Measurements from ENCODE around the gene MCU.
"Not testable (repeated sequence)": the region's sequence is repeated elsewhere in the genome, so short reads cannot be mapped to it uniquely, and the experiment has no call there.

The MCU gene

GRCh38 chr10:72850861-72851260, 158.9 kb downstream of the MCU start:
- no peak for DNase-seq

DNA sequence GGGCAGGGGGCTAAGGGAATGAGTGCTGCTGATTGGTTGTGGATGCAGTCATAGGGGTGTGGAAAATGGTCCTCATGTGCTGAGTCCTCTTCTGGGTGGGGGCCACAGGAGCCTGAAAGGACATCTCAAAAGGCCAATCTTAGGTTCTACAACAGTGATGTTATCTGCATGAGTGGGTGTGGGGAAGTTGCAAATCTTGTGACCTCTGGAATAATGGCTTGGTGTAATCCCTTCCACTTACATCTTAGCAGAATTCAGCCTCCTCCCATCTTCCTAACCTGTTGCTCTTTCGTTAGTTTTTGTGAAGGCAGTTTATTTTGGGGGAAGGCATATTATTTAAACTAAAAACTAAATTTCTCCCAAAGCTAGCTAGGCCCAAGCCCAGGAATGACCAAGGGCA, 159.6 kb downstream of the MCU start:
- no peak for DNase-seq

DNA sequence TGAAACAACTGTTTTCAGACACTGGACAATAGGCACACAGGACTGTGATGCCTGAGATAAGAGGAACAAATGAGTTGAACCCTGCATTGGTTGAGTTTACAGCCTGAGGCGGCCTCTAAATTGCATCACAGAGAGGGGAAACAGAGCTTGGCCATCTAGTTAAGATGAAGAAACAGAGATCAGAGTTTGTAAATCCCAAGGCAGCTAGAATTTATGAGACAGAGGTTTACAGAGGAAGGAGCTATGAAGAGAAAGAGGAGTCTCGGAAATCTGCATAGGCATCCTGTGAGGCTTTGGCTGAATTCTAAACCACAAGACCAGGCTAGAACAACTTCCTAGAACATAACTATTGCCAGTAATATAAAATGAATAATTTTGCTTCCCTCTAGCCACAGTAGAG, 160.6 kb downstream of the MCU start:
- DNase-seq, result no peak

DNA sequence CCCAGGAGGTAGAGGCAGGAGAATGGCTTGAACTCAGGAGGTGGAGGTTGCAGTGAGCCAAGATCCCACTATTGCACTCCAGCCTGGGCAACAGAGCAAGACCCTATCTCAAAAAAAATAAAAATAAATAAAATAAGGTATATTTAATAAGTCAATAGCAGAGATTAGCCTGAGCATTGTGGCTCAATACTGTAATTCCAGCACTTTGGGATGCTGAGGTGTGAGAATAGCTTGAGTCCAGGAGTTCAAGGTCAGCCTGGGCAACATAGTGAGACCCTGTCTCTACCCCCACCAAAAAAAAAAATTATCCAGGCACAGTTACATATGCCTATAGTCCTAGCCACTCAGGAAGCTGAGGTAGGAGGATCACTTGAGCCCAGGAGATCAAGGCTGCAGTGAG, 163.2 kb downstream of the MCU start:
- DNase-seq, result no peak

- no peak for DNase-seq
These were observed 163.8 kb downstream of the MCU start for GRCh38 chr10:72855790-72856189.

GRCh38 chr10:72858067-72858466, 166.1 kb downstream of the MCU start:
- DNase-seq, result no peak

DNA sequence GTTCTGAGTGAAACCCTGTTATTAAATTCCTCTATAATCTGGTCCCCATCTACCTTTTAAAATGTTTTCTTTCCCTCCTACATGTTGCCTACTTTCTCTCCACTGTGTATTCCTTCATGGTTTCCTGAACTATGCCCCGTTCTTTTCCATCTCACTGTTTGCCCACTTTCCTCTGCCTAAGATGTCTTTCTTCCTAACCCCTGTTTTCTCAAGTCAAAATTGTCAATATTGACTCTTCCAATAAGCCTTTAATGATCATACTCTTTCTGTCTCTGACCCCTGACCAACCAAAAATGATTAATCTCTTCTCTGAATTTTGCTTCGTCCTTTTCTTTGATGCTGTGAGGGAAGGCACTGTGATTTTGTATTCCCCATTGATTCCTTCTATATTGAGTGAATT, 171.0 kb downstream of the MCU start:
- no peak for DNase-seq

DNA sequence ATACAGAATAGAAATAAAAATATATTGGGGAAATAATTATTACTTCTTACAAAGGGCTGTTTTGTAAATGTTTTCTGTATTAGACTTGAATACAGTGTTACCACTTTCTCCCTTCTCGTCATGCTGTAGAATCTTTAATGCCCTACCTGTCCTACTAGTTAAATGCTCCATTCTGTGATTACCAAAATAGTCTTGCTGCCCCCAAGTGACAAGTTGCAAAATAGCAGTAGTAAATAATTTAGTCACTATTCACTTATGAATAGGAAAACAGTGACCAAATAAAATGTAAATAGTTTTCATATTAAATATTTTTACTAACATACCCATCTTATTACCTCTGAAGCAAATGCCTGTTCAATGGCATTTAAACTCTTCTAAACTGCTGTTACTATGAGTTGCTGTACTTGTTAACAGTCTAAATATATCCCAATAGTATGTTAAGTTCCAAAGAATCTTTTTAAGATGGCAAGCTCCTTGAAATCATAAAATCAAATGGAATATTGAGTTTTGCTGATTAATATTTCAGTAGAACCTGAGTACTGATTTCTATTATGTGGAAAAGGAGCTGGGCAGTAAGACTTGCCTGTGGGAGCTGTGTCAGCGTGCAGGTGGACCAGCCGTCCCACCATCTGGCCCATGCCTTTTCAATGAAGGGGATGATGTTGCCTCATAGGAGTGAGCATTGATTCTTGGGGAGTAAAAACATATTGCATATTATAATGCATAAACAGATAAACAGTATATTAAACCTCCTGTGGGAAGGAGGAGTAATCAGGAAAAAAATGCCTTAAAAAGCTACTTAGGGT, 183.5 kb downstream of the MCU start:
- no peak for DNase-seq

- DNase-seq, result no peak
These were observed 187.3 kb downstream of the MCU start for GRCh38 chr10:72879245-72879644.

- DNase-seq, result no peak
These were observed 189.3 kb downstream of the MCU start for GRCh38 chr10:72881291-72881690.

GRCh38 chr10:72883861-72884260, 191.9 kb downstream of the MCU start:
- no peak for DNase-seq

- DNase-seq, result no peak
These were observed 194.0 kb downstream of the MCU start for GRCh38 chr10:72885953-72886352.

- DNase-seq, result no peak
These were observed 194.7 kb downstream of the MCU start for GRCh38 chr10:72886621-72887020.

DNA sequence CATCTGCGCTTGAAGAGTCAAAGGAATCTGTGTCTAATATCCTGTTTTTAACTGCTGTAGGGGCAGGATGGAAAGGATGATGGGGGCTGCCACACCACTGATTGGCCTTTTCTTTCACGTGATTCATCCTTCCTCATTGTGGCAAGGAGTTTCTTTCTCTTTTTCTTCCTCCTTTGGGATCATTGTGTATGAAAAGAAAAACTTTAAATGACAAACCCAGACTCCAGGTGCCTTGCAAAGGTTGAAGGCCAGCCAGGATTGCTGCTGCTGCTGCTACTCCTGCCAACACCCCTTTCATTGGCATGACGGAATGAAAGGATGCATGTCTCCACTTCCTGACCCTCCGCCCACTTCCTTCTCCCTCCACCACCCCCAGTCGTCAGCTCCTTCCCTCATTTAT, 195.1 kb downstream of the MCU start:
- no peak for DNase-seq

DNA sequence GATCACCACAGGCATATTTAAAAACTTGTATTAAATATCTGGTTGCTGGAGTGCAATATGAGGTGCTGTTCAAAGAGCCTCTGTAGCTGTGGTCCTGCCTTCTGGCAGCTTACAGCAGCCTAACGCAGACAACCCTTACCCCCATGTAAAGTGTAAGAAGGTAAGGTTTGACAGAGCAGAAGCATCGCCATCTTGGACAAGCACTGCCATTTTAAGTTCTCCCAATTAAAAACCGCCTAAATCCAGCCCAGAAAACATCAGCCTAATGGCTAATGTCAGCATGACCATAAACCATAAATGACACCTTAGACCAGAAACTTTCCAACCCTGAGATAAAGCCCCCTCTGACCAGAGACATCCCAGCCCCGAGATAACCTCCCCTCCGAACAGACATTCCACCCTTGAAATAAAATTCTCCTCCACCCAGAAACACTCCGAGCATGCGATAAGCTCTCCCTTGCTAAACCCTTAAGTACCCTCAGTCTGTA, 196.3 kb downstream of the MCU start:
- DNase-seq, result no peak

GRCh38 chr10:72889391-72889831, 197.5 kb downstream of the MCU start:
- DNase-seq, result no peak

DNA sequence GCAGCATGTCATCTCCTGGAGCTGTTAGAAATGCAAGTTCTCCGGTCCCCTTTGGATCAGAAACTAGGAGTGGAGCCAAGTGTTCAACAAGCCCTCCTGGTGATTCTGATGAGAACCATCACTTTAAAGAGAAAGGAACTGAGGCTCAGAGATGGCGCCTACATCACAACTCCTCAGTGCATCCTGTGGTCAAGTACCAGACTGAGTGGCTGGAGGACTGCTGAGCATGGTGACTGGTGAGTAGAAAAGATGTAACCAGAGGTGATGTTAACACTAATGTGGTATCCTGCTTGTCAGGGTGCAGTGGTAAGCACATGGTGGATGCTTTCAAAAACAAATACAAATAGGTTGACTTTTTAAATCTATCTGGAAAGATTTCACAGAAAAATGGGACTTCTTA, 198.1 kb downstream of the MCU start:
- DNase-seq, result no peak

- DNase-seq, result no peak
These were observed 201.3 kb downstream of the MCU start, which contains the start of gene OIT3 for GRCh38 chr10:72893136-72893798. OIT3 (plus strand) TSS chr10:72893739; CDS start chr10:72893799, 60 bp downstream.

DNA sequence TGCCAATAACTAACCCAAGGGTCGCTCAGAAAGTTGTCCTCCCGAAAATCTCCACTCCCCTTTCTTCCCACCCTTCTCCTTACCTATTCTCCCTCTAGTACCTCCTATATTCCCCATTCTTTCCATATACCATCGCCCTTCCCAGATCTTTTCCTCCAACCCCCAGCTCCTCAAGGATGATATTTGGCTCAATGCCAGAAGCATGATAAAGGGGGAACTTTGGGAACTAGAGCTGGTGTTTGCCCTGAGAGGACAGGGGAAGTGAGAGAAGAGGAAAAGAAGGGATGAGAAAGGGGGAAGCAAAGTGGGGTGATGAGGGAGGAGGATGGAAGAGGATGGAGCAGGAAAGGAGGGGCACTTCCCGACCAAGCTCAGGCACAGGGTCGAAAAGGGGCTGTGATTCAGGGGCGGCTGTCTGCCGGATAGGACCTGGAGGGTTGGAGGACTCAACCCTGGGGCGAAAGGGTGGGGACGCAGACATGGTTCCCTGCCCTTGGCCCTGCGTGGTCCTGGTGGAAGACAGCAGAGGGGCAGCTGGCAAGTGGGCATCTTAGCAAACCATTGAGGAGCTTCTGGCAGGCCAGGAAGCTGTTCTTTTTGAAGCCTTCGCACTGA, 203.4 kb downstream of the MCU start:
- no peak for DNase-seq

- DNase-seq, result no peak
These were observed 206.7 kb downstream of the MCU start for GRCh38 chr10:72898616-72899015.

DNA sequence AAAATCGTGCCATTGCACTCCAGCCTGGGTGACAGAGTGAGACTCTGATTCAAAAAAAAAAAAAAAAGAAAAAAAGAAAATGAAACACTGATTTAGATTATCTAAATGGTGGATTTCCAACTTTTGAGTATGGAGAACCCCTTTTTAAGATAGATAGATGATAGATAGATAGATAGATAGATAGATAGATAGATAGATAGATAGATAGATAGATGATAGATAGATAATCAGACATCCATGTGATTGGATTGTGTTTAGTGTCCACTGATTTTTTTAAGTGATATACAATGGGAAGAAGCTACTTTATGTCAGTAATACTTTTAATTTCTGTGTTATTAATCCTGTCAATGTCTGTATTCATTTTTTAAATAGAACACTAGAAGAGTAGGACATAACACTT, 207.6 kb downstream of the MCU start:
- DNase-seq, result no peak

GRCh38 chr10:72903941-72904446, 212.1 kb downstream of the MCU start:
- DNase-seq, result not testable (repeated sequence)

DNA sequence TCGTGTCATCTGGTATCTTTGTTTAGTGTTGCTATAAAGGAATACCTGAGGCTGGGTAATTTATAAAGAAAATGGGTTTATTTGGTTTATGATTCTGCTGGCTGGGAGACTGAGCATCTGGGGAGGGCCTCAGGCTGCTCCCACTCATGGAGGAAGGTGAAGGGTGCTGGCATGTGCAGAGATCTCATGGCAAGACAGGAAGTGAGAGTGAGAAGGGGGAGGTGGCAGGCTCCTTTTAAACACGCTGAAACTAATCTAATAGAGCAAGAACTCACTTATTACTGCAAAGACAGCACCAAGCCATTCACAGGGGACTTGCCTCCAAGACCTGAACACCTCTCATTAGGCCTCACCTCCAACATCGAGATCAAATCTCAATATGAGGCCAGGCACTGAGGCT, 212.9 kb downstream of the MCU start:
- DNase-seq, result no peak

DNA sequence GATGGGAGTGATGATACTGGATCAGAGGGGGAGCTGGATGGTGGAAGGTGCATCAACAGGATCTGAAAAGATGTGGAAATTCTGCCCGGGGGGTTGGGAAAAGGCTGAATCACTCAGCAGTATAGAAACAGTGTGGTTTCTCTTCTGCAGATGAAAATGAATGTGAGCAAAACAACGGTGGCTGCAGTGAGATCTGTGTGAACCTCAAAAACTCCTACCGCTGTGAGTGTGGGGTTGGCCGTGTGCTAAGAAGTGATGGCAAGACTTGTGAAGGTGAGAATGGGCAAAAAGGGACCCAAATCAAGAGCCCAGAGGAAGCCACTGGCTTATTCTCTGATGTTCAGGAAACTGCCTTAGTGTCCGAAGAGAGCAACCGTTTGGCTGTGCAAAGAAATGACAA, 214.5 kb downstream of the MCU start:
- no peak for DNase-seq
